Osteocyte (in vitro differentiated cells): ENCODE results near the gene THRB. TPM values are rescaled to one million over a fixed set of nuclear protein-coding genes. Genes with fewer than 3 reads are reported as not detected.

Source experiments
- DNase-seq: peaks from one replicate; pipeline ENCODE4 v3.0.0; 2021; ENCODE audit warnings: mixed read lengths; ENCODE audit not compliant: unreplicated experiment; ENCODE audit errors: extremely low spot score
- H3K27ac Mint-ChIP-seq: one replicate; pipeline ENCODE4 v1.8.0; 2021; ENCODE audit warnings: mild to moderate bottlenecking, mixed read lengths; ENCODE audit not compliant: unreplicated experiment
- H3K27me3 Mint-ChIP-seq: one replicate; pipeline ENCODE4 v1.8.0; 2021; ENCODE audit warnings: mixed read lengths; ENCODE audit not compliant: unreplicated experiment
- H3K36me3 Mint-ChIP-seq: one replicate; pipeline ENCODE4 v1.8.0; 2021; ENCODE audit warnings: mixed read lengths; ENCODE audit not compliant: unreplicated experiment
- H3K4me1 Mint-ChIP-seq: one replicate; pipeline ENCODE4 v1.8.0; 2021; ENCODE audit warnings: mixed read lengths; ENCODE audit not compliant: unreplicated experiment
- H3K4me3 Mint-ChIP-seq: one replicate; pipeline ENCODE4 v1.8.0; 2021; ENCODE audit warnings: mild to moderate bottlenecking, moderate library complexity, mixed read lengths; ENCODE audit not compliant: unreplicated experiment
- H3K9me3 Mint-ChIP-seq: one replicate; pipeline ENCODE4 v1.8.0; 2021; ENCODE audit warnings: mixed read lengths; ENCODE audit not compliant: unreplicated experiment
- total RNA-seq: library from RNA; stranded (reverse); gene quantifications from 2 replicates; pipeline ENCODE4 v1.2.1, GENCODE V29; 2021
- TF ChIP-seq, protein P1 (sequence below): fragments of 200-600 bp; sonication (generic); IDR thresholded peaks from 2 replicates; pipeline ENCODE4 v1.5.0; 2021; ENCODE audit warnings: antibody characterized with exemption, mild to moderate bottlenecking, moderate library complexity

THRB gene
- total RNA-seq, 1 donor from 2014 or later, result 4.6 TPM

DNA sequence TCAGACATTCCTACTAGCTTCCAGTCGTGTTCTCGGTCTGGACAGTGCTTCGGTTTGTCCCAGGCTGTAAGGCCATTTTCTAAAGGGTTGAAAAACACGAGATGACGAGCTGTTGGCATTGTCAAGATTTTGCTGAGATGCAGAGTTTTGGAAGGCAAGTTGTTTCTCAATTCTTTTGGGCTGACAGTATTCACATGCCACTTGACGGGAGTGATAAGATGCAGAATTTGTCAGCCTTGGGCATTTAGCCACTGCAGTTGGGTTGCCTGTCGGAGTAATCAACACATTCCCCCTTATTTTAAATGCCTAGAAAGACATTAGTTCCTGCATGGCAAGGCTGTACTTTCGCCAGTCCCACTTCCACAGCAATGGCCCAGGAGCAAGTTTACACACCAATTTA lies 304.4 kb downstream of the THRB start:
- DNase-seq, result no peak
- Mint-ChIP-seq H3K36me3 (no peaks in the 10 kb centered on the region), H3K27me3 (no peaks in the 10 kb centered on the region), H3K9me3 (no peaks in the 10 kb centered on the region), H3K4me3 (no peak overlapping the region), H3K27ac (no peak overlapping the region), H3K4me1 (peaks cover 9% of the 10 kb centered on the region)
- TF ChIP-seq, protein P1, sequence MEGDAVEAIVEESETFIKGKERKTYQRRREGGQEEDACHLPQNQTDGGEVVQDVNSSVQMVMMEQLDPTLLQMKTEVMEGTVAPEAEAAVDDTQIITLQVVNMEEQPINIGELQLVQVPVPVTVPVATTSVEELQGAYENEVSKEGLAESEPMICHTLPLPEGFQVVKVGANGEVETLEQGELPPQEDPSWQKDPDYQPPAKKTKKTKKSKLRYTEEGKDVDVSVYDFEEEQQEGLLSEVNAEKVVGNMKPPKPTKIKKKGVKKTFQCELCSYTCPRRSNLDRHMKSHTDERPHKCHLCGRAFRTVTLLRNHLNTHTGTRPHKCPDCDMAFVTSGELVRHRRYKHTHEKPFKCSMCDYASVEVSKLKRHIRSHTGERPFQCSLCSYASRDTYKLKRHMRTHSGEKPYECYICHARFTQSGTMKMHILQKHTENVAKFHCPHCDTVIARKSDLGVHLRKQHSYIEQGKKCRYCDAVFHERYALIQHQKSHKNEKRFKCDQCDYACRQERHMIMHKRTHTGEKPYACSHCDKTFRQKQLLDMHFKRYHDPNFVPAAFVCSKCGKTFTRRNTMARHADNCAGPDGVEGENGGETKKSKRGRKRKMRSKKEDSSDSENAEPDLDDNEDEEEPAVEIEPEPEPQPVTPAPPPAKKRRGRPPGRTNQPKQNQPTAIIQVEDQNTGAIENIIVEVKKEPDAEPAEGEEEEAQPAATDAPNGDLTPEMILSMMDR, result no peak

DNA sequence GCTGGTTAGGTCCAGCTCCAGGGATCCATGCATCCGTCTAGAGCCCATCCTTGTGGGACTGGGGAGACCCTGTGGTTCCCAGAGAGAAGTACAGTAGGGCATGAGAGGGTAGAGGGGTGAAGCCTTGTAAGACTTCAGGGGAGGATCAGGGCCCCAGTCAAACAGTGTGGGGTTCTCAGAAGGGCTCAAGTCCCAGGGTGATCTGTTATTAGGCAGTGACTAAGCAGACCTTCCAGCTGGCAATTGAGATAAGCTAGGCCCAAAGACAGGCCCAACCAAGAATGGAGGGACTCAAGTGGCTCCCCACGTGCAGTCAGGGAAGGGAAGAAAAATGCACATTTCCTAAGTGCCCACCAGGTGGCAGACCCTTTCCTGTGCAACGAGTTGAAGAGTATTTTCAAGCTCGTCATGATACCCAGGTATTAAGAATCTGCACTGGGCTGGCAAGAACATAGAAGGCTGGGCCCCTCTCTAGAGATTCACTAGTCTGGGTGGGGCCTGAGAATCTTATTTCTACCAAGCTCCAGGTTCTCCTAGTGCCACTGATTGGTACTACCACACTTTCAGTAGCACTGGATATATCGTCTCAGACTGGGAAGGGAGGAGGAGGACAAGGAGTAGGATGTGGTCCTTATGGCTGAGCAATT lies 308.8 kb downstream of the THRB start:
- Mint-ChIP-seq H3K4me1 (peaks cover 10% of the 10 kb centered on the region), H3K27ac (no peak overlapping the region), H3K36me3 (no peaks in the 10 kb centered on the region), H3K27me3 (no peaks in the 10 kb centered on the region), H3K4me3 (no peak overlapping the region), H3K9me3 (no peaks in the 10 kb centered on the region)
- TF ChIP-seq, protein P1, result peak; percentile 79
- no peak for DNase-seq

DNA sequence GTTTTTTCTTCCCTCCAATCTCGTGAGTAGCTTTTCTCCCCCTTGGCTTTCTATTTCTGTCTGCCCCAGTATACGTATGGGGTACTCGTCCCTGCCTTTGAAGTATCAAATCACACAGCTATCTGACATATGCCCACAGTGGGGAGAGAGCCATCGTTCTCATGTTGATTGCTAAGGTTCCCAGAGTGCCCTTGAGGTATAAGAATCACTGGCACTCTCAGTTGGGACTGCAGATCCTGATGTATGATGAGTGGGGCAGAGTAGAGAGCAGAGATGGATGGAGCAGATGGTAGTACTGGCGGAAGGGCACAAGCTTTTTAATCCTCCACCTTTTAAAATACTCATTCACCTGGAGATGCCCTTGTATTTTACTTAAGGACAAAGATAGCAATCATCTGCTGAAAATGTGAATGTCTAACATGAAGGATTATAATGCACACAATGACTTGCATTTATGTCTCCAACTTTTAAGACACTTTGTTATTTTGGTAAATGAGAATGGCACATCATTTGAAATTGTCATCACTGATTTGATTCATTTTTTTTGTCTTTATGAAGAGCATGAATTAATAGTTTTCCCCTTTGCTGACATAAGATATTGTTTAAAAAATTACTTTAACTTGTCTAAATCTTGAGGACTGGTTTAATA lies 310.0 kb downstream of the THRB start:
- H3K4me3 Mint-ChIP-seq, result no peak overlapping the region

DNA sequence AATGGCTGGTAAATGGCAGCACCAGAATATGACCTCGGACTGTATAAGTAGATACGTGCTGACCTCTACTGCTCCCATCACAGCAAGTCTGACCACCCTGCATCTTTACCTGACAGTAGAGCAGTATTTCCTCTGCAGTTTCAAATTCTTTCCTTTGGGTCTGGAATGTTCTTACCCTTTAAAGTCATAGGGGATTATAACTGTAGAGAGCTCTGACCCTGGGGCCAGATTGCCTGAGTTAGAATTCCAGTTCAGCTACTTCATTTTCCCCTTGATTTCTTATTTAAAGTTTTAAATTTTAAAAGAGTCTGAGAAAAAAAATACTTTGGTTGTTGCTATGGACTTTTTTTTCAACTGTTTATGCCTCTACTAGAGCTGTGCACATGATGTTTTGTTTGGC lies 311.9 kb downstream of the THRB start:
- peak overlapping the region; percentile 2 for H3K27ac Mint-ChIP-seq
- TF ChIP-seq, protein P1, result no peak
- H3K4me1 Mint-ChIP-seq, result peaks cover 10% of the 10 kb centered on the region
- no peak overlapping the region for H3K4me3 Mint-ChIP-seq
- DNase-seq, result no peak
- no peaks in the 10 kb centered on the region for H3K27me3 Mint-ChIP-seq
- no peaks in the 10 kb centered on the region for H3K9me3 Mint-ChIP-seq
- no peaks in the 10 kb centered on the region for H3K36me3 Mint-ChIP-seq

More for the DNA sequence above, 310.0 kb downstream of the THRB start:
- Mint-ChIP-seq H3K27me3 (no peaks in the 10 kb centered on the region), H3K36me3 (no peaks in the 10 kb centered on the region), H3K9me3 (no peaks in the 10 kb centered on the region), H3K27ac (no peak overlapping the region), H3K4me1 (peaks cover 10% of the 10 kb centered on the region)
- DNase-seq, result no peak
- TF ChIP-seq, protein P1, result no peak

DNA sequence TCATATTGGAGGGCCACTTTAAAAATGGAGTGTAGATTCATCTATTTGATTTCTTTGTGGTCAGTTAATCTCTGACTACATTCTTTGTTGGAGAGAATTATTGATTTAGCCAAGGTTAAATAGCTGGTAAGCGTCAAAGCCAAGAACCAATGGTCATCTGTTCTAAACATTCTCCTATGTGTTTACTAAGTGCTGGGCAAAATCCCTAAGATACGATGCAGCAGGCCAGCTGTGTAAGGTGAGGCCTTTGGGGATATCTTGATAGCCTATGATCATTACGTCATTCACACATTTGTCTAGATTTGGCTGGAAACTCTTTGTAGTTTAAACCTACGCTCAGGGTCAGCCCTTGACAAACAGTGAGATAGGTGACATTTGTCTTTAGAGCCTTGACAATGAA lies 313.4 kb downstream of the THRB start:
- Mint-ChIP-seq H3K4me3 (no peak overlapping the region), H3K27me3 (no peaks in the 10 kb centered on the region), H3K36me3 (no peaks in the 10 kb centered on the region), H3K27ac (no peak overlapping the region), H3K9me3 (no peaks in the 10 kb centered on the region), H3K4me1 (peaks cover 10% of the 10 kb centered on the region)
- no peak for DNase-seq
- TF ChIP-seq, protein P1, result no peak
